MM.1S (cell line): Measurements from ENCODE around the gene C2orf69.
A peak's percentile ranks its signal among the peaks of the same experiment; 100 is the strongest.

ENCODE experiments used
- DNase-seq: peaks from one replicate; pipeline ENCODE4 v3.0.0-alpha.2; 2015
- H2AFZ ChIP-seq: fragments of 300-600 bp; sonication (generic); 2 replicates; pipeline ENCODE4 v1.6.0; 2016; ENCODE audit warnings: antibody characterized with exemption, low read length
- H3F3A ChIP-seq: fragments of 300-600 bp; sonication (generic); 2 replicates; pipeline ENCODE4 v1.6.1; 2016; ENCODE audit warnings: mild to moderate bottlenecking, antibody characterized with exemption, low read length, moderate library complexity, mixed read lengths; ENCODE audit not compliant: insufficient read depth
- H3K27ac ChIP-seq: fragments of 300-600 bp; sonication (generic); 2 replicates; pipeline ENCODE4 v1.5.1; 2016; ENCODE audit warnings: mild to moderate bottlenecking, low read length
- H3K27me3 ChIP-seq: fragments of 300-600 bp; sonication (generic); replicated peaks from 2 replicates; pipeline ENCODE4 v1.6.0; 2016; ENCODE audit warnings: low read length; ENCODE audit not compliant: insufficient read depth
- H3K36me3 ChIP-seq: fragments of 300-600 bp; sonication (generic); replicated peaks from 2 replicates; pipeline ENCODE4 v1.6.1; 2016; ENCODE audit warnings: mild to moderate bottlenecking, low read length, mixed read lengths; ENCODE audit not compliant: insufficient read depth
- H3K4me1 ChIP-seq: fragments of 300-600 bp; sonication (generic); 2 replicates; pipeline ENCODE4 v1.6.1; 2016; ENCODE audit warnings: low read length, mixed read lengths
- H3K4me2 ChIP-seq: fragments of 300-600 bp; sonication (generic); 2 replicates; pipeline ENCODE4 v1.6.0; 2016; ENCODE audit warnings: low read depth, low read length
- H3K4me3 ChIP-seq: fragments of 300-600 bp; sonication (generic); 2 replicates; pipeline ENCODE4 v1.5.1; 2016; ENCODE audit warnings: low read length, mixed read lengths
- H3K79me2 ChIP-seq: fragments of 300-600 bp; sonication (generic); 2 replicates; pipeline ENCODE4 v1.6.1; 2016; ENCODE audit warnings: mixed run types, low read length, mixed read lengths
- H3K9ac ChIP-seq: fragments of 300-600 bp; sonication (generic); 2 replicates; pipeline ENCODE4 v1.6.1; 2016; ENCODE audit warnings: low read length, mixed read lengths
- H3K9me2 ChIP-seq: fragments of 300-600 bp; sonication (generic); replicated peaks from 2 replicates; pipeline ENCODE4 v1.6.1; 2016; ENCODE audit warnings: mild to moderate bottlenecking, low read length, mixed read lengths; ENCODE audit not compliant: insufficient read depth
- H3K9me3 ChIP-seq: fragments of 300-600 bp; sonication (generic); replicated peaks from 2 replicates; pipeline ENCODE4 v1.6.1; 2016; ENCODE audit warnings: mild to moderate bottlenecking, low read length, mixed read lengths; ENCODE audit not compliant: insufficient read depth
- H4K20me1 ChIP-seq: fragments of 300-600 bp; sonication (generic); 2 replicates; pipeline ENCODE4 v1.6.1; 2016; ENCODE audit warnings: mild to moderate bottlenecking, low read length, moderate library complexity, mixed read lengths; ENCODE audit not compliant: insufficient read depth
- EZH2 ChIP-seq: fragments of 300-600 bp; sonication (generic); optimal IDR thresholded peaks from 2 replicates; pipeline ENCODE3; 2017; ENCODE audit warnings: low read depth, mild to moderate bottlenecking, antibody characterized with exemption, low read length, mixed read lengths
- EZH2phosphoT487 ChIP-seq: fragments of 300-600 bp; sonication (generic); IDR thresholded peaks from 2 replicates; pipeline ENCODE4 v1.6.1; 2018; ENCODE audit warnings: antibody characterized with exemption, low read length
- TF ChIP-seq, protein P1 (sequence below): fragments of 300-600 bp; sonication (generic); IDR thresholded peaks from 2 replicates; pipeline ENCODE4 v1.5.1; 2016; ENCODE audit warnings: antibody characterized with exemption, low read length, mixed read lengths

C2orf69 gene

DNA sequence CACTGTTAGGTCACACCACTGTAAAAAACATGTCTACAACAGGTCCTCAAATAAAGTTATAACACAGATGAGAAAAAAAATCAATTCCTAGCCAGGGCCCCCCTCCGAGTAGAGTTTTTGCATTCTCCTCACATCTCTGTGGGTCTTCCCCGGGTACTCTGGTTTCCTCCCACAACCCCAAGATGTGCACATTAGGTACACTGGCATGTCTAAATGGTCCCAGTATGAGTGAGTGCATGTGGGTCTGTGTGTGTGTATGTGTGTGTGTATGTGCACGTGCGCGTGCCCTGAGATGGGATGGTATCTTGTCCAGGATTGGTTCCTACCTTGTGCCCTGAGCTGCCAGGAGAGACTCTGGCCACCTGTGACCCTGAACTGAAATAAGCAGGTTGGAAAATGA is 39.3 kb downstream of the C2orf69 start:
- H3K79me2 ChIP-seq = peaks cover 51% of the 10 kb centered on the region
- no peak overlapping the region for H3K4me2 ChIP-seq
- H3K4me1 ChIP-seq = no peaks in the 10 kb centered on the region
- H4K20me1 ChIP-seq = no peaks in the 10 kb centered on the region
- no peaks in the 10 kb centered on the region for H3K9me2 ChIP-seq
- no peaks in the 10 kb centered on the region for H3K27me3 ChIP-seq
- H3K4me3 ChIP-seq = no peak overlapping the region
- TF ChIP-seq, protein P1, sequence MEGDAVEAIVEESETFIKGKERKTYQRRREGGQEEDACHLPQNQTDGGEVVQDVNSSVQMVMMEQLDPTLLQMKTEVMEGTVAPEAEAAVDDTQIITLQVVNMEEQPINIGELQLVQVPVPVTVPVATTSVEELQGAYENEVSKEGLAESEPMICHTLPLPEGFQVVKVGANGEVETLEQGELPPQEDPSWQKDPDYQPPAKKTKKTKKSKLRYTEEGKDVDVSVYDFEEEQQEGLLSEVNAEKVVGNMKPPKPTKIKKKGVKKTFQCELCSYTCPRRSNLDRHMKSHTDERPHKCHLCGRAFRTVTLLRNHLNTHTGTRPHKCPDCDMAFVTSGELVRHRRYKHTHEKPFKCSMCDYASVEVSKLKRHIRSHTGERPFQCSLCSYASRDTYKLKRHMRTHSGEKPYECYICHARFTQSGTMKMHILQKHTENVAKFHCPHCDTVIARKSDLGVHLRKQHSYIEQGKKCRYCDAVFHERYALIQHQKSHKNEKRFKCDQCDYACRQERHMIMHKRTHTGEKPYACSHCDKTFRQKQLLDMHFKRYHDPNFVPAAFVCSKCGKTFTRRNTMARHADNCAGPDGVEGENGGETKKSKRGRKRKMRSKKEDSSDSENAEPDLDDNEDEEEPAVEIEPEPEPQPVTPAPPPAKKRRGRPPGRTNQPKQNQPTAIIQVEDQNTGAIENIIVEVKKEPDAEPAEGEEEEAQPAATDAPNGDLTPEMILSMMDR = no peak
- TF ChIP-seq EZH2phosphoT487 (no peak), EZH2 (no peak)
- H3K27ac ChIP-seq = no peak overlapping the region
- no peak overlapping the region for H2AFZ ChIP-seq
- no peaks in the 10 kb centered on the region for H3F3A ChIP-seq
- H3K9me3 ChIP-seq = no peaks in the 10 kb centered on the region
- H3K9ac ChIP-seq = no peak overlapping the region
- DNase-seq = no peak
- no peaks in the 10 kb centered on the region for H3K36me3 ChIP-seq

DNA sequence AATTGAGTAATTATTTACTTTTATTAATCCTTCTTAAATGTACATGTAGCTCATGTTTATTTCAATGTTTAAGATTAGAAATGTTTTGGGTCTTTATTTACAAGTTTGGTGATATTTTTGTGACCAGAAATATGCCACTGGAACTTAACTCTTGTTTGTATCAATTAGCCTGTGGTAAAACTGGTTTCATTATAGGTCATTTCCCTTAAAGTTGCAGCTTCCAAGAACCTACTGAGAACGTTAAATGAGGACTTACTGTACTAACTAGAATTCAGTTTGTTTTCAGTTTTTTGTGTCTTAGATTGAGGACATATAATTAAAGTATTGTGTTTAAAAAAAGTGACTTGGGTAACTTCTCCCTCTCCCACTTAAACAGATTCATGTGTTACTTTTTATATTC is 39.9 kb downstream of the C2orf69 start:
- TF ChIP-seq, protein P1 = no peak
- TF ChIP-seq EZH2phosphoT487 = no peak
- no peak for TF ChIP-seq EZH2
- Histone ChIP-seq H3K4me3 (no peak overlapping the region), H3K9me2 (no peaks in the 10 kb centered on the region), H3K36me3 (no peaks in the 10 kb centered on the region), H3F3A (no peaks in the 10 kb centered on the region), H3K9me3 (no peaks in the 10 kb centered on the region), H4K20me1 (no peaks in the 10 kb centered on the region), H2AFZ (no peak overlapping the region), H3K27ac (no peak overlapping the region), H3K4me2 (no peak overlapping the region), H3K4me1 (no peaks in the 10 kb centered on the region), H3K9ac (no peak overlapping the region), H3K79me2 (peaks cover 57% of the 10 kb centered on the region), H3K27me3 (no peaks in the 10 kb centered on the region)
- DNase-seq = no peak

DNA sequence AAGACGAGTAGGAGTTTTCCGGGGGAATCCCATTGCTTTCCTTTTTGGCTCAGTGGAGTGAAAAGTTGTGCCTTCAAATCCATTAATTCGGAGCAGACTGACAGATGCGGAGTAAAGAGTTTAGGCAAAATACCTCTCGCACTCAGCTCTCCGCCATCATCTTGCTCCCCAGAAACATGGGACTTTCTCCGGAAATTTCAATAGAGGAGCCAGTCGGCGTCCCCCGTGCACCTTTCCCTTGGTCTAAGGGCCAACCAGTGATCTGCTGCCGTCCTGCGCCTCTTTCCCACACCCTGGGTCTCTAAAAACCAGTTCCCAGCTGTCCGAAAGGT is 43.9 kb downstream of the C2orf69 start:
- peaks cover 4% of the 10 kb centered on the region; the same call in 1 of the 2 replicates for H3K36me3 ChIP-seq

More for the DNA sequence above, 43.9 kb downstream of the C2orf69 start:
- Histone ChIP-seq H3K9ac (peak overlapping the region; percentile 89), H3K79me2 (peaks cover 77% of the 10 kb centered on the region), H3K27me3 (no peaks in the 10 kb centered on the region), H3K27ac (peak overlapping the region; percentile 84; the same call in 1 of the 2 replicates), H3K4me3 (peak overlapping the region; percentile 87), H3K4me2 (peak overlapping the region; percentile 73; the same call in 1 of the 2 replicates), H3K9me3 (no peaks in the 10 kb centered on the region), H3F3A (no peaks in the 10 kb centered on the region), H4K20me1 (no peaks in the 10 kb centered on the region), H3K9me2 (no peaks in the 10 kb centered on the region), H2AFZ (peak overlapping the region; percentile 66), H3K4me1 (peaks cover 5% of the 10 kb centered on the region; the same call in 1 of the 2 replicates)
- DNase-seq = no peak
- TF ChIP-seq EZH2 = no peak
- no peak for TF ChIP-seq EZH2phosphoT487
- TF ChIP-seq, protein P1 = no peak
